HEK293T (cell line): ENCODE results near the gene ZFHX2.

Experiments used
- ARNT ChIP-seq: fragments of 450-650 bp; IDR thresholded peaks from 2 replicates; pipeline ENCODE4 v1.6.1; 2017; ENCODE audit warnings: mild to moderate bottlenecking
- BHLHE40 ChIP-seq: fragments of 450-650 bp; IDR thresholded peaks from 2 replicates; pipeline ENCODE4 v1.6.1; 2016; ENCODE audit warnings: mild to moderate bottlenecking, moderate library complexity, borderline replicate concordance
- CTBP1 ChIP-seq: fragments of 450-650 bp; IDR thresholded peaks from 2 replicates; pipeline ENCODE4 v1.6.1; 2016; ENCODE audit warnings: borderline replicate concordance
- ELF4 ChIP-seq: fragments of 450-650 bp; IDR thresholded peaks from 2 replicates; pipeline ENCODE4 v1.6.1; 2017; ENCODE audit warnings: antibody characterized with exemption
- FOXA1 ChIP-seq: fragments of 450-650 bp; IDR thresholded peaks from 2 replicates; pipeline ENCODE4 v1.6.1; 2016; ENCODE audit warnings: mild to moderate bottlenecking
- FOXK2 ChIP-seq: fragments of 450-650 bp; IDR thresholded peaks from 2 replicates; pipeline ENCODE4 v1.6.1; 2016; ENCODE audit warnings: mild to moderate bottlenecking
- FOXM1 ChIP-seq: fragments of 450-650 bp; IDR thresholded peaks from 2 replicates; pipeline ENCODE4 v1.6.1; 2017; ENCODE audit warnings: mild to moderate bottlenecking, borderline replicate concordance
- LEF1 ChIP-seq: fragments of 450-650 bp; IDR thresholded peaks from 2 replicates; pipeline ENCODE4 v1.6.1; 2017; ENCODE audit warnings: mild to moderate bottlenecking, borderline replicate concordance
- NFRKB ChIP-seq: fragments of 450-650 bp; IDR thresholded peaks from 2 replicates; pipeline ENCODE4 v1.6.1; 2016; ENCODE audit warnings: mild to moderate bottlenecking, moderate library complexity
- PKNOX1 ChIP-seq: fragments of 450-650 bp; IDR thresholded peaks from 2 replicates; pipeline ENCODE4 v1.6.1; 2016
- SP1 ChIP-seq: fragments of 450-650 bp; IDR thresholded peaks from 2 replicates; pipeline ENCODE4 v1.6.1; 2017
- SUZ12 ChIP-seq: fragments of 450-650 bp; IDR thresholded peaks from 2 replicates; pipeline ENCODE4 v1.6.1; 2016; ENCODE audit warnings: mild to moderate bottlenecking
- TARDBP ChIP-seq: fragments of 450-650 bp; IDR thresholded peaks from 2 replicates; pipeline ENCODE4 v1.6.1; 2016
- ZNF384 ChIP-seq: fragments of 450-650 bp; IDR thresholded peaks from 2 replicates; pipeline ENCODE4 v1.6.1; 2016

GRCh38 chr14:23533652-23534435 lies 17.7 kb downstream of the ZFHX2 start:
- TF ChIP-seq TARDBP (no peak), CTBP1 (no peak), FOXA1 (no peak), FOXM1 (no peak), SUZ12 (no peak), BHLHE40 (no peak), NFRKB (no peak), FOXK2 (no peak), PKNOX1 (no peak), ZNF384 (no peak), SP1 (no peak), ELF4 (no peak), LEF1 (no peak), ARNT (no peak)
